ENCODE measurements around the gene GKN2. TPM values are rescaled to one million over a fixed set of nuclear protein-coding genes. Genes with fewer than 3 reads are reported as not detected.

GKN2 gene
- total RNA-seq, 1 experiment from 2014 or later = not detected

GRCh38 chr2:68940369-68940768, 12.3 kb downstream of the GKN2 start:
- H4K5ac ChIP-seq (ENCODE audit: insufficient read length, low read depth, low read length) = no peak overlapping the region
- no peak overlapping the region for H3K4ac ChIP-seq (ENCODE audit: low read depth, low read length)
- no peak overlapping the region for H3K14ac ChIP-seq (ENCODE audit: insufficient read depth, low read length)
- no peaks in the 10 kb centered on the region for H3K36me3 Mint-ChIP-seq (ENCODE audit: insufficient read depth in 1 of 3, low read depth in 3 of 3)
- H2BK120ac ChIP-seq (ENCODE audit: low read depth, low read length, poor library complexity, severe bottlenecking) = no peak overlapping the region
- H2BK20ac ChIP-seq (ENCODE audit: low read depth, low read length, poor library complexity, severe bottlenecking) = no peak overlapping the region
- H2BK5ac ChIP-seq (ENCODE audit: insufficient read length, low read length) = no peak overlapping the region
- H3K9me3 Mint-ChIP-seq = peaks cover 3 to 7% of the 10 kb centered on the region in 2 experiments; a peak in 2 of 5 replicates
- H3K27ac ChIP-seq (ENCODE audit: insufficient read length, low read depth, low read length) = no peak overlapping the region
- H3K56ac ChIP-seq (ENCODE audit: insufficient read length, low read depth, low read length) = no peak overlapping the region
- no peak overlapping the region for H3K4me2 ChIP-seq (ENCODE audit: insufficient read depth, insufficient read length, low read length)
- no CpG with 5 or more reads among the region's 1 CpG for WGBS (ENCODE audit: extremely low coverage, insufficient read length, low lambda C conversion rate)
- no peak overlapping the region for H2AK5ac ChIP-seq (ENCODE audit: insufficient read length, low read length)
- H3K27me3 Mint-ChIP-seq (ENCODE audit: low read depth) = peaks cover 7% of the 10 kb centered on the region
- no peak for TF ChIP-seq CTCF (conservative IDR thresholded peaks at IDR 0.05)
- H3K4me1 Mint-ChIP-seq = peaks cover 12 to 13% of the 10 kb centered on the region in 2 experiments
- H3K27me3 ChIP-seq (ENCODE audit: insufficient read depth, low read length) = no peaks in the 10 kb centered on the region
- no peaks in the 10 kb centered on the region for H3K4me1 ChIP-seq (ENCODE audit: insufficient read depth, low read length)
- no peak overlapping the region for H2AFZ ChIP-seq (ENCODE audit: low read length)
- no peak overlapping the region for H3K23ac ChIP-seq (ENCODE audit: insufficient read length, low read depth, low read length)
- H2BK15ac ChIP-seq (ENCODE audit: low read depth, low read length) = no peak overlapping the region
- H3K9me3 ChIP-seq (ENCODE audit: control insufficient read depth, low read depth, low read length) = no peaks in the 10 kb centered on the region
- H3T11ph ChIP-seq (ENCODE audit: low read length) = no peak overlapping the region
- H4K20me1 ChIP-seq (ENCODE audit: control insufficient read depth, insufficient read depth, insufficient read length) = no peaks in the 10 kb centered on the region
- no peak overlapping the region for H3K9ac ChIP-seq (ENCODE audit: extremely low read depth, insufficient read length, low read length)
- no peak overlapping the region for H4K8ac ChIP-seq (replicated peaks; ENCODE audit: insufficient read length, low read depth, low read length)
- H3K18ac ChIP-seq (ENCODE audit: insufficient read length, low read depth, low read length) = no peak overlapping the region
- no peaks in the 10 kb centered on the region for H3K79me1 ChIP-seq (ENCODE audit: insufficient read depth, low read depth, low read length, poor library complexity, severe bottlenecking)
- H2BK12ac ChIP-seq (ENCODE audit: insufficient read length, low read depth, low read length) = no peak overlapping the region
- H3K4me3 Mint-ChIP-seq = no peak overlapping the region
- DNase-seq = no peak
- no peaks in the 10 kb centered on the region for H3K79me2 ChIP-seq (ENCODE audit: insufficient read depth, low read length)
- H3K27ac Mint-ChIP-seq = no peak overlapping the region
- no peak overlapping the region for H4K91ac ChIP-seq (ENCODE audit: insufficient read length, low read depth, low read length)
- H3K23me2 ChIP-seq (ENCODE audit: insufficient read length, low read depth, low read length, poor library complexity, severe bottlenecking) = no peaks in the 10 kb centered on the region

Data from H9 (cell line).